Activated B cell treated with CpG ODN at 0.5 μM for 24 hours (primary cell): ENCODE data around the gene PRPF39. TPM values are rescaled to one million over a fixed set of nuclear protein-coding genes. Genes with fewer than 3 reads are reported as not detected.

Experiments used
- ATAC-seq: fragments of 200-7000 bp; cut with Tn5 transposase; one replicate; pipeline ENCODE4 v1.10.0; 2021; ENCODE audit warnings: low read depth, mild to moderate bottlenecking, moderate library complexity
- CTCF ChIA-PET: fragments of 350-600 bp; sonication (Branson Sonifier 250); formaldehyde crosslinking; loops from one replicate; lab custom pipeline; 2021; ENCODE audit warnings: antibody characterized with exemption; lab: Charles Lee
- POLR2A ChIA-PET: fragments of 350-600 bp; sonication (Branson Sonifier 250); formaldehyde crosslinking; loops from one replicate; lab custom pipeline; 2021; ENCODE audit warnings: antibody characterized with exemption; lab: Charles Lee
- DNase-seq: peaks from one replicate; pipeline ENCODE4 v3.0.0; 2022
- H3K27ac Mint-ChIP-seq: one replicate; pipeline ENCODE4 v1.8.0; 2020; ENCODE audit warnings: mixed read lengths
- H3K27me3 Mint-ChIP-seq: one replicate; pipeline ENCODE4 v1.8.0; 2021; ENCODE audit warnings: mixed read lengths
- H3K36me3 Mint-ChIP-seq: one replicate; pipeline ENCODE4 v1.8.0; 2021; ENCODE audit warnings: low read depth, mixed read lengths
- H3K4me1 Mint-ChIP-seq: one replicate; pipeline ENCODE4 v1.8.0; 2021; ENCODE audit warnings: mixed read lengths
- H3K4me3 Mint-ChIP-seq: one replicate; pipeline ENCODE4 v1.8.0; 2020; ENCODE audit warnings: mild to moderate bottlenecking, mixed read lengths
- H3K9me3 Mint-ChIP-seq: one replicate; pipeline ENCODE4 v1.8.0; 2020; ENCODE audit warnings: mixed read lengths
- intact Hi-C: fragments of 100-400 bp; cut with micrococcal nuclease; formaldehyde crosslinking; loops from one replicate; pipeline ENCODE4 v1.15.1; 2024
- total RNA-seq: library from RNA; stranded (reverse); gene quantifications from 2 replicates; pipeline ENCODE4 v1.2.3, GENCODE V29; 2022
- TF ChIP-seq, protein P1 (sequence below): fragments of 200-600 bp; IDR thresholded peaks from one replicate; pipeline ENCODE4 v1.8.0; 2022; ENCODE audit warnings: antibody characterized with exemption, mild to moderate bottlenecking

Gene PRPF39
- total RNA-seq, 1 donor from 2014 or later = 46.0 TPM

DNA sequence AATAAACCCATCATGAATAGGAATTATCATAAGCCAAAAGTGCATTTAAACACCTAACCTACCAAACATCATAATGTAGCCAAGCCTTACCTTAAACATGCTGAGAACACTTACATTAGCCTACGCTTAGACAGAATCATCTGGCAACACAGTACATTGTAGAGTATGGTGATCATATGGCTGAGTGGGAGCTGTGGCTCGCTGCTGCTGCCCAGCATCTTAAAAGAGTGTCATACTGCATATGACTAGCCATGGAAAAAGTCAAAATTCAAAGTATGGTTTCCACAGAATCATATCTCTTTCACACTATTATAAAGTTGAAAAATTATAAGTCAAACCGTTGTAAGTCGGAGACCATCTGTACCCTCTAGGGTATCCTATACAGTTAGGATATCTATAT, 32.0 kb upstream of the PRPF39 start:
- POLR2A ChIA-PET = no interaction called here
- ATAC-seq (no peak), DNase-seq (no peak)
- TF ChIP-seq, protein P1, sequence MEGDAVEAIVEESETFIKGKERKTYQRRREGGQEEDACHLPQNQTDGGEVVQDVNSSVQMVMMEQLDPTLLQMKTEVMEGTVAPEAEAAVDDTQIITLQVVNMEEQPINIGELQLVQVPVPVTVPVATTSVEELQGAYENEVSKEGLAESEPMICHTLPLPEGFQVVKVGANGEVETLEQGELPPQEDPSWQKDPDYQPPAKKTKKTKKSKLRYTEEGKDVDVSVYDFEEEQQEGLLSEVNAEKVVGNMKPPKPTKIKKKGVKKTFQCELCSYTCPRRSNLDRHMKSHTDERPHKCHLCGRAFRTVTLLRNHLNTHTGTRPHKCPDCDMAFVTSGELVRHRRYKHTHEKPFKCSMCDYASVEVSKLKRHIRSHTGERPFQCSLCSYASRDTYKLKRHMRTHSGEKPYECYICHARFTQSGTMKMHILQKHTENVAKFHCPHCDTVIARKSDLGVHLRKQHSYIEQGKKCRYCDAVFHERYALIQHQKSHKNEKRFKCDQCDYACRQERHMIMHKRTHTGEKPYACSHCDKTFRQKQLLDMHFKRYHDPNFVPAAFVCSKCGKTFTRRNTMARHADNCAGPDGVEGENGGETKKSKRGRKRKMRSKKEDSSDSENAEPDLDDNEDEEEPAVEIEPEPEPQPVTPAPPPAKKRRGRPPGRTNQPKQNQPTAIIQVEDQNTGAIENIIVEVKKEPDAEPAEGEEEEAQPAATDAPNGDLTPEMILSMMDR = no peak
- Mint-ChIP-seq H3K27ac (no peak overlapping the region), H3K27me3 (no peaks in the 10 kb centered on the region), H3K36me3 (peaks cover 36% of the 10 kb centered on the region), H3K4me3 (no peak overlapping the region), H3K9me3 (no peaks in the 10 kb centered on the region), H3K4me1 (peaks cover 3% of the 10 kb centered on the region)
- CTCF ChIA-PET = no interaction called here
- intact Hi-C loops = no loop called here

DNA sequence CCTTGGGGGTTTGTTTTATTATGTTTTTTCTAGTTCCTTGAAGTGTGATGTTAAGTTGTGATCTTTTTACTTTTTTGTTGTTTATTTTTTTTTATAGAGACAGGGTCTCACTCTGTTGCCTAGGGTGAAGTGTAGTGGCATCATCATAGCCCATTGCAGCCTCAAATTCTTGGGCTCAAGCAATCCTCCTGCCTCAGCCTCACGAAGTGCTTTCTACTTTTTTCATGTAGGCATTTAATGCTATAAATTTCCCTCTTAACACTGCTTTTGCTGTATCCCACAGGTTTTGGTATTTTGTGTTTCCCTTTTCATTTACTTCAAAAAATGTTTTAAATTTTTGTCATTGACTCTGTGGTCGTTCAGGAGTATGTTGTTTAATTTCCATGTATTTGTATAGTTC, 26.6 kb upstream of the PRPF39 start:
- H3K27me3 Mint-ChIP-seq = no peaks in the 10 kb centered on the region

DNA sequence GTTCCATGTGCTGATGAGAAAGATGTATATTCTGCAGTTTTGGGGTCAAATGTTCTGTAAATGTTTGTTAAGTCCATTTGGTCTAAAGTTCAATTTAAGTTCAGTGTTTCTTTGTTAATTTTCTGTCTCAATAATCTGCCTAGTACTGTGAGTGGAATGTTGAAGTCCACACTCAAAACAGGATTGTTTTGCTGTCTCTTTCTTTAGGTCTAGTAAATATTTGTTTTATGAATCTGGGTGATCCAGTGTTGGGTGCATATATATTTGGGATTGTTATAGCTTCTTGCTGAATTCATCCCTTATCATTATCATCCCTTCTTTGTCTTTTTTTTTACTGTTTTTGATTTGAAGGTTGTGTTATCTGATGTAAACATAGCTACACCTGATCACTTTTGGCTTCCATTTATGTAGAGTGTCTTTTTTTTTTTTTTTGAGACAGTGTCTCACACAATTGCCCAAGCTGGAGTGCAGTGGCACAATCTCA, 26.0 kb upstream of the PRPF39 start:
- intact Hi-C loops = no loop called here
- no peaks in the 10 kb centered on the region for H3K27me3 Mint-ChIP-seq
- DNase-seq (no peak), ATAC-seq (no peak)
- TF ChIP-seq, protein P1 = no peak
- H3K4me3 Mint-ChIP-seq = no peak overlapping the region
- POLR2A ChIA-PET = no interaction called here
- H3K4me1 Mint-ChIP-seq = no peaks in the 10 kb centered on the region
- no peak overlapping the region for H3K27ac Mint-ChIP-seq
- peaks cover 47% of the 10 kb centered on the region for H3K36me3 Mint-ChIP-seq
- CTCF ChIA-PET = no interaction called here
- no peaks in the 10 kb centered on the region for H3K9me3 Mint-ChIP-seq

More for the DNA sequence above, 26.6 kb upstream of the PRPF39 start:
- Mint-ChIP-seq H3K36me3 (peaks cover 50% of the 10 kb centered on the region), H3K9me3 (no peaks in the 10 kb centered on the region), H3K4me3 (no peak overlapping the region), H3K4me1 (no peaks in the 10 kb centered on the region), H3K27ac (no peak overlapping the region)
- CTCF ChIA-PET = no interaction called here
- POLR2A ChIA-PET = no interaction called here
- intact Hi-C loops = no loop called here
- DNase-seq (no peak), ATAC-seq (no peak)
- TF ChIP-seq, protein P1 = no peak

DNA sequence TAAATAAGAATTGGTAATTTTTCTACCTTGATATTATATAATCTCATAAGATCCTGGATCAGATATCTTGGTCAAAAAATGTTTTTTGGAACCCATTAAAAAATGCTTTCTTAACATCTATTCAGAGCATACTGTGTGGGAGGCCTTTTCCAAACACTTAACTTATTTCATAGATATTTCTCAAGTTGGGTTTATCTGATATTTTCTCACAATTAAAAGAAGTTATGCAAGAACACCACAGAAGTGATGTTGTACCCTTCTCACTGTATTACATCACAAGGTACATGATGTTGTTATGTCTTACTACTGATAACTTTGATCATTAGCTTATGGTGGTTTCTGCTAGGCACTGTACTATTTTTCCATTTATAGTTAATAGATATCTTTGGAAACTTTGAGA, 23.4 kb upstream of the PRPF39 start:
- ATAC-seq (no peak), DNase-seq (no peak)
- TF ChIP-seq, protein P1 = no peak
- CTCF ChIA-PET = no interaction called here
- H3K27me3 Mint-ChIP-seq = no peaks in the 10 kb centered on the region
- intact Hi-C loops = no loop called here
- no peaks in the 10 kb centered on the region for H3K9me3 Mint-ChIP-seq
- peaks cover 34% of the 10 kb centered on the region for H3K36me3 Mint-ChIP-seq
- no peak overlapping the region for H3K27ac Mint-ChIP-seq
- POLR2A ChIA-PET = no interaction called here
- H3K4me1 Mint-ChIP-seq = no peaks in the 10 kb centered on the region
- no peak overlapping the region for H3K4me3 Mint-ChIP-seq

DNA sequence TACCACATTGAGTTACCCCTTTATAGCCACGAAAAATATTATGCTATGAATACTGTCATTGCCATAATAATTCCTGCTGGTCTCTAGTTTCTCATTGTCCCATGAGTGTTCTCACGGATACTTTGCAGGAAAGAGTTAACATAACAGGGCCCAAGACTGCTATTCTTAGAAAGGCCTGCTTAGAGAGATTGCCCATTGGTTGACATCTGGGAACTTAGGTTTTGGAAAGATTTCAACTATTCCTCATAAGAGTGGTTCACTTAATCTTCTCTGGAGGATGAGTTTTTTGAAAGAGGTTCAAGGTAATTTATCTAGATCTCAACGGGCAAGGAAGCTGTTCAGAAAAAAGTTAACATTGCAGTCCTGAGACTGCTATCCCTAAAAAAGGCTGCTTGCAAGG, 18.4 kb upstream of the PRPF39 start:
- TF ChIP-seq, protein P1 = no peak
- no peaks in the 10 kb centered on the region for H3K9me3 Mint-ChIP-seq
- intact Hi-C loops = no loop called here
- ATAC-seq (no peak), DNase-seq (no peak)
- POLR2A ChIA-PET = no interaction called here
- no peaks in the 10 kb centered on the region for H3K4me1 Mint-ChIP-seq
- no peak overlapping the region for H3K27ac Mint-ChIP-seq
- H3K4me3 Mint-ChIP-seq = no peak overlapping the region
- H3K27me3 Mint-ChIP-seq = no peaks in the 10 kb centered on the region
- peaks cover 18% of the 10 kb centered on the region for H3K36me3 Mint-ChIP-seq
- CTCF ChIA-PET = no interaction called here
